Muscle of leg (tissue), 11 donors: ENCODE results near the gene ARMC12. TPM values are rescaled to one million over a fixed set of nuclear protein-coding genes. Genes with fewer than 3 reads are reported as not detected.

Experiments used
- DNase-seq: peaks from one replicate; pipeline ENCODE4 v3.0.0; 2013
- H3K27ac ChIP-seq: one replicate; pipeline ENCODE4 v1.5.1; 2013; ENCODE audit warnings: mild to moderate bottlenecking, low read length, control low read depth
- H3K27me3 ChIP-seq: one replicate; pipeline ENCODE4 v1.6.1; 2013; ENCODE audit warnings: low read length; ENCODE audit not compliant: control insufficient read depth, insufficient read depth
- H3K36me3 ChIP-seq: one replicate; pipeline ENCODE4 v1.6.1; 2013; ENCODE audit warnings: low read length; ENCODE audit not compliant: control insufficient read depth, insufficient read depth
- H3K4me1 ChIP-seq: one replicate; pipeline ENCODE4 v1.6.1; 2013; ENCODE audit warnings: low read length; ENCODE audit not compliant: control insufficient read depth, insufficient read depth
- H3K4me3 ChIP-seq: one replicate; pipeline ENCODE4 v1.5.1; 2013; ENCODE audit warnings: low read length, control low read depth
- H3K9me3 ChIP-seq: replicated peaks from 2 replicates; pipeline ENCODE4 v1.6.1; 2013; ENCODE audit warnings: low read depth, low read length; ENCODE audit not compliant: control insufficient read depth
- WGBS: methylation state at CpG from one replicate; pipeline ENCODE4 v1.1.5; 2013; ENCODE audit warnings: missing lambda C conversion rate; ENCODE audit not compliant: insufficient coverage; 5-methylcytosine and 5-hydroxymethylcytosine counted together
- polyA plus RNA-seq, 8 donors: library from polyadenylated mRNA; unstranded; fragments of 120-200 nt; gene quantifications; one replicate each; pipeline versions ENCODE4 v1.2.1 to v1.2.3, GENCODE V29; 2013; ENCODE audit warnings: inconsistent platforms in 1 of 8, low replicate concordance in 1 of 8; ENCODE audit not compliant: insufficient read length in 8 of 8, insufficient read depth in 1 of 8
- total RNA-seq: library from RNA; stranded (reverse); fragments of 120-200 nt; gene quantifications from one replicate; pipeline ENCODE4 v1.2.4, GENCODE V29; 2013

Gene ARMC12
- total and polyA plus RNA-seq, 9 donors = 0.57 to 1.2 (median 0.75) TPM

DNA sequence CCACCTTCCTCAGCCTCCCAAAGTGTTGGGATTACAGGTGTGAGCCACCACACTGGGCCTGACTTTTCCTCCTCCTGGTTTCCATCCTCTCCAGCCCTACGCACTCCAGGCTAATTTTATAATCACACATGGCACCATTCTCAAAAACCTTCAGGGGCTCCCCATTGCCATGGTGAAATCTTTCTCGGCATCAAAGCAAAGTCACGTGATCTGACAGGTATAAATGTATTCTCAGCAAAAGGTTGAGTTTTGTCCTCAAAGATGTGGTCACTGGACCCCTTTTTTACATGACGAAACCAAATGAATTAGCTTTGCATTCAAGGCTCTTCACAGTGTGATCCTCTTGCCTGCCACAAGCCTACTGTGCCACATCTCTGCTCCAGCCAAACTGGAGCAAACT is 15.5 kb downstream of the ARMC12 start:
- H3K27me3 ChIP-seq = no peaks in the 10 kb centered on the region
- no peak overlapping the region for H3K27ac ChIP-seq
- H3K4me1 ChIP-seq = no peaks in the 10 kb centered on the region
- 90% methylated on average over 2 of the region's 4 CpGs for WGBS
- no peaks in the 10 kb centered on the region for H3K9me3 ChIP-seq
- no peaks in the 10 kb centered on the region for H3K36me3 ChIP-seq
- H3K4me3 ChIP-seq = no peak overlapping the region
- no peak for DNase-seq

DNA sequence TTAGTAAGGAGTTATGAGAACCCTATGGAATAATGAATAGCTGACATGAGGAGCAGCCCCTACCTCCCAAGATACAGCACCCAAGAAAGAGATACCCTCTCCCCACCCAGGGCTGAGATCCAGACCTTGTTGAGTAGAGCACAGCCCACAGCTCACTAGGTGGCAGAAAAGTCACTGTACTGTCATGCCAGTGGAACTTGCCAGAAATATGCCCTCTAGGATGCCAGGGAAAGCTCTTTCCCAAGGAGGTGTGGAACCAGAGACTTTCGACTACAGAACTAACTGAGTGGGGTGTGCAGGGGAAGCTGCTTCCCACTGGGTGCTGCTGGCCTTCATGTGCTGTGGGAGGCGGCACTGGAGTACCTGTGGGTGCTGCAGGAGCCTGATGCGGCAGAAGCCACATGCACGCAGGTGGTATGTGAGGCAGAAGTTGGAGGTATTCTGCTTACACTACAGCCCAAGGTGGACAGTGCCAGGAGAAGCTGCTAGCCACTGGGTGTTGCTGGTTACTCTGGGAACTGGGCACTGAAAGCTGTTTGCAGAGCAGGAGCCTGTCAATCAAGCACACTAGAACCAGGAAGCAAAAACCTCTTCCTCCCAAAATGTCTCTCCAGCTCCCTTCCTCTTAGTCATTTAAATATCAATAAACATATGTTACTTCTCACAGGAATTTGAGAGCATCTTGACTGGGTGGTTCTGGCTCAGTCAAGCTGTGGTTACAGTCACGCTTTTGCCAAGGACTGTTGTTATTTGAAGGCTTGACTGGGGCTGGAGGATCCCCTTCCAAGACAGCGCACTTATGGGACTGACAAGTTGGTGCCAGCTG is 17.8 kb downstream of the ARMC12 start:
- Histone ChIP-seq H3K27me3 (no peaks in the 10 kb centered on the region), H3K4me3 (no peak overlapping the region), H3K27ac (no peak overlapping the region), H3K36me3 (no peaks in the 10 kb centered on the region), H3K4me1 (no peaks in the 10 kb centered on the region), H3K9me3 (no peaks in the 10 kb centered on the region)
- no peak for DNase-seq
- 67% methylated on average over 2 of the region's 6 CpGs for WGBS

DNA sequence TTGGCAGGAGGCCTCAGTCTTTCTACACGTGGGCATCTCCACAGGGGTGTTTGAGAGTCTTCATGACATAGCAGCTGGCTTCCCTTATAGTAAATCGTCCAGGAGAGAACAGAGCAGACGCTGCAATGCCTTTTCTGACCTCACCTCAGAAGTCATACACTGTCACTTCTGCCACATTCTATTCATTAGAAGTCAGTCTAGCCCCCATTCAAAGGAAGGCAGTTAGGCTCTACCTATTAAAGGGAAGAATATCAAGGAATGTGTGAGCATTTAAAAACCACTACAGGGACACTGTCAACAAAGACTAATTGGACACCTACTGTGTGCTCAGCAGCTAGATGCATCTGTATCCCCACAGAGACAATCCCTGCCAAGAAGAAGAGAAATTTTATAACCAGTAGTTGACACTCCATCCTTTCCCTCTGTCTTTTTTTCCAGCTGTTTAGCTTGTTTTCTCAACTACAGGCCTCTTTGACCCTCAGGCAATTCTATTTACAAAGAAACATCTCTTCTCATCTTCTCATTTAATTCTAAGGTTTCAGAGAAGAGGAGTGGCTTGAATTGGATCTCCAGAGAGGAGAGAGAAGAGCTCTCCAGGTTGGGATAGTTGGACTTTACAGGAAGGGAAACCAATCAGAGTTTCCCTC is 18.6 kb downstream of the ARMC12 start:
- WGBS = no CpG with 5 or more reads among the region's 3 CpGs
- H3K36me3 ChIP-seq = no peaks in the 10 kb centered on the region
- H3K4me1 ChIP-seq = no peaks in the 10 kb centered on the region
- DNase-seq = no peak
- no peak overlapping the region for H3K4me3 ChIP-seq
- no peaks in the 10 kb centered on the region for H3K27me3 ChIP-seq
- no peak overlapping the region for H3K27ac ChIP-seq
- H3K9me3 ChIP-seq = no peaks in the 10 kb centered on the region

DNA sequence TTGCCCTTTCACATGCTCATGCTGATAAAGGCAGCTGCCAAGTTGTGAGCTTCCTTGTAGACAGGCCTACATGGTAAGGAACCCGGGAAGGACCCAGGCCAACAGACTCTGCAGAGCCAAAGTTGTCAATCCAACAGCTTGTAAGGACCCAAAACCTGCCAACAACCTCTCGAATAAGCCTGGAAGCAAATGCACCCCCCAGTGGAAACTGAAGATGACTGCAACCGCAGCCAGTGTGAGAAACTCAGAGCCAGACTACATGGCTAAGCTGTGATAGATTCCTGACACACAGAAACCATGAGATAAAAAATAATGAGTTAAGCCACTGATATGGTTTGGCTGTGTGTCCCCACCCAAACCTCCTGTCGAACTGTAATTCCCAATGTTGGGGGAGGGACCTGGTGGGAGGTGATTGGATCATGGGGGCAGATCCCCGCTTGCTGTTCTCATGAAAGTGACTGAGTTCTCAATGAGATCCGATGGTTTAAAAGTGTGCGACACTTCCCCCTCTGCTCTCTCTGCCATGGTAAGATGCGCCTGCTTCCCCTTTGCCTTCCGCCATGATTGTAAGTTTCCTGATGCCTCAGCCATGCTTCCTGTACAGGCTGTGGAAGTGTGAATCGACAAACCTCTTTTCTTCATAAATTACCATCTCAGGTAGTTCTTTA is 20.8 kb downstream of the ARMC12 start:
- DNase-seq = no peak
- Histone ChIP-seq H3K4me1 (no peaks in the 10 kb centered on the region), H3K9me3 (no peaks in the 10 kb centered on the region), H3K27me3 (peaks cover 4% of the 10 kb centered on the region), H3K36me3 (no peaks in the 10 kb centered on the region), H3K27ac (no peak overlapping the region), H3K4me3 (no peak overlapping the region)
- 50% methylated on average over 3 of the region's 10 CpGs for WGBS

DNA sequence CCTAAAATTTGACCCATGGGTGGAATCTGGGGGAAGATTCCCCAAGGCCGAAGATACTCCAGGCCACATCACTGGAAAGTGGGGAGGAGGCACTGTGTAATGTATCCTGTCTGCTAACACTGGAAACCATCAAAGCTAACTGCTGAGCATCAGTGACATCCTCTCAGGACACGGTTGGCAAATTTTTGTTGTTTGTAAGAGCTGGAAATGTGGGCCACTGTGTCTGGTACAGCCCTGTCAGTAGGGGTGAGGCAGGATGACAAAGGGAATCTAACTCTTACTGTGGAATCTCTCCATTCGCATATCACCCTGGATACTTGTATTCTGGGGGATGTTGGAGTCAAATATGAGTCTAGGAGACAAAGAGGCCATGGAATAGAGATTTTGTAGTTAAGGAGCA is 22.6 kb downstream of the ARMC12 start:
- Histone ChIP-seq H3K9me3 (no peaks in the 10 kb centered on the region), H3K4me3 (no peak overlapping the region), H3K27me3 (peaks cover 12% of the 10 kb centered on the region), H3K27ac (no peak overlapping the region), H3K36me3 (no peaks in the 10 kb centered on the region), H3K4me1 (no peaks in the 10 kb centered on the region)
- 83% methylated on average over 1 of the region's 3 CpGs for WGBS
- DNase-seq = no peak

DNA sequence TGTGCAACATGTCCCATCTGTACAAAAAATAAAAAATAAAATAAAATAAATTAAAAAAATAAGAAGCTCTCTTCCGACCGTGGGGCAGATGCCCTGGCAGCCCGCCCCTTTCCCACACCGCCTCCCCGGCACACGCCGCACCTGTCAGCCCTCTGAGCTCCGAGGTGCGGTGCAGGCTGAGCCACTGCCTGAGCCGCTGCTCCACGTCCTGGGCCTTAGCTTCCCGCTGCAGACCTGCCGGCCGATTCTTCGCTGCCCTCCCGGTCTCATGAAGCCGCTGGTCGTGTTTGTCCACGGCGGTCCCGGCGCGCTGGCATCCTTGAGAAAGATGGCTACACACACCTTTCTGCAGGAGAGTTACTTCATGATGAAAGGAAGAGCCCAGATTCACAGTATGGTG is 28.9 kb downstream of the ARMC12 start:
- H3K4me3 ChIP-seq = no peak overlapping the region
- no peaks in the 10 kb centered on the region for H3K36me3 ChIP-seq
- no peaks in the 10 kb centered on the region for H3K9me3 ChIP-seq
- H3K27ac ChIP-seq = no peak overlapping the region
- no peak for DNase-seq
- H3K4me1 ChIP-seq = no peaks in the 10 kb centered on the region
- H3K27me3 ChIP-seq = peaks cover 28% of the 10 kb centered on the region
- WGBS = 86% methylated on average over 23 of the region's 23 CpGs

DNA sequence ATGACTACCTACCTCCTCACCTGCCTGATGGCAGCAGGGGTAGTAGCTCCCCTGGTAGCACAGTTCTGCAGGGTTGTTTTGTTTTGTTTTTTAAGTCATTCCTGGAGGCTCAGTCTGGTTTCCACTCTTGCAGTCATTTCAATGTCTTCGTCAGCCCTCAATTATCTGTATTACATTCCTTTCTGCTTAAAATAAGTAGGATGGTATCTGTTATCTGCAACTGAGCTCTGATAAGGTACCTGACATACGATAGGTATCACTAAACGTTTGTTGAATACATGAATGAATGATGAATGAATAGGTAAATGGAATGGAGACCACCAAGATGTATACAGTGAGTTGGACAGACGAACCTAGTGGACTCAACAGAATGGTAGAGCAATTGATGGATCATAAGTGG is 32.4 kb downstream of the ARMC12 start:
- Histone ChIP-seq H3K9me3 (no peaks in the 10 kb centered on the region), H3K36me3 (no peaks in the 10 kb centered on the region), H3K27ac (no peak overlapping the region), H3K4me1 (no peaks in the 10 kb centered on the region), H3K27me3 (peaks cover 20% of the 10 kb centered on the region), H3K4me3 (no peak overlapping the region)
- no peak for DNase-seq
- WGBS = 78% methylated on average over 2 of the region's 4 CpGs

DNA sequence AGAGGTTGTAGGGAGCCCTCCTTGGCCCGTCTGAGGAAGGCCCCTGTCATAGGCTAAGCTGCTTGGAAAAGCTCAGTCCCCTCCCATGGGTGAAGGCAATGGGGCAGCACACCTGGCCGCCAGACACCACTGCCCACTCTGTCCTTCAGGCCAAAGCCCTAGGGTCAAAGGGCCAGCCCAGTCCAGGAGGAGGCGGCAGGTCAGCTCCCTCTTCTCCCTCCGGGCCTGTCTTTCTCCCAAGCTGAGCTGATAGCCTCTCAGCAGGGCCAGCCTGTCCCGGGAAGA is 34.5 kb downstream of the ARMC12 start:
- peaks cover 9% of the 10 kb centered on the region for H3K27me3 ChIP-seq
- no peaks in the 10 kb centered on the region for H3K36me3 ChIP-seq
- WGBS = 44% methylated on average over 1 of the region's 5 CpGs
- H3K9me3 ChIP-seq = no peaks in the 10 kb centered on the region
- no peak overlapping the region for H3K27ac ChIP-seq
- H3K4me1 ChIP-seq = no peaks in the 10 kb centered on the region
- no peak for DNase-seq
- no peak overlapping the region for H3K4me3 ChIP-seq

DNA sequence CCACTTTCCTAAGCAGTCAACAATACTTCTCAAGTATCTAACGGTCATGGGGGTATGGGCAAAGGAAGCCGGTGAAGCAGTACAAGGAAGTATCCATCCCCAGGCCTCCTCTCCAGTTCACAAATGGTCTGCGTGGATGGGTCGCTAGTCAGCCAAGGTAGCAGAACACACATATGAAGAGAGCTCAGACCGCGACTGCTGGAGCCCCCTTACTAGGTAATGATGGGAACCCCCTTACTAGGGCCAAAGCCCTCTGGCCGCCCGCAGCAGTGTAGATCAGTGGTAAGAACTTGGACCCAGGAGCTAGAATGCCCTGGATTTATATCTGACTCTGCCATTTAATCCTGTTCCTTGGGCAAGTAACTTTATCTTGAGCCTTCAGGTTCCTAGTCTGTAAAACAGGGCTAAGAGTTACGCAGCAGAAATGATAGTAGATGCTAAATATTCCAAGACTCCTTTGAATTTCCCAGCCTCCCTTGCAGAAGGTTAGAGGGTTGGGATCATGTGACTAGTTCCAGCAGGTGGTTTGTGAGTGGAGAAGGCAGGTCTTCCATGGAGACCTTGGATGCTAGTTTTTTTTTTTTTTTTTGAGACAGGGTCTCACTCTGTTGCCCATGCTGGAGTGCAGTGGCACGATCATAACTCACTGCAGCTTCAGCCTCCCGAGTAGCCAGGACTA is 37.4 kb downstream of the ARMC12 start:
- Histone ChIP-seq H3K27me3 (peaks cover 20% of the 10 kb centered on the region), H3K4me1 (no peaks in the 10 kb centered on the region), H3K36me3 (no peaks in the 10 kb centered on the region), H3K4me3 (no peak overlapping the region), H3K27ac (no peak overlapping the region), H3K9me3 (no peaks in the 10 kb centered on the region)
- no peak for DNase-seq
- WGBS = 50% methylated on average over 2 of the region's 11 CpGs

DNA sequence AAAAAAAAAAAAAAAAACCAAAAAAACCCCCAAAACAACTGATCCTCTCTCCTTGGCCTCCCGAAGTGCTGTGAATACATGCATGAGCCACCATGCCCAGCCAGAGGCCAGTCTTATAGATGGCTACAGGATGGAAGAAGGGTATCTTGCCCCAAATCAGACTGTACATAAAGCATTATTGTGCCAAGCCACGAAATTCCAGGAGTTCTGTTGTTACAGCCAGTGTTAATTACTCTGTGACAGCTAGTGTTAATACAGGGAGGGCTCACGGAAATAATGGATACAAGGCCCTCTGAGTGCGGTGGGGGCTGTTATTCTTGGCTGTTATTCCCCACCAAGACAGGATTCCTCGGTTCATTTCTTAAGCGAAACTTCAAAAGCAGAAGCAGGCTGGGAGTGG is 38.2 kb downstream of the ARMC12 start:
- Histone ChIP-seq H3K27me3 (peaks cover 20% of the 10 kb centered on the region), H3K27ac (no peak overlapping the region), H3K4me1 (no peaks in the 10 kb centered on the region), H3K4me3 (no peak overlapping the region), H3K9me3 (no peaks in the 10 kb centered on the region), H3K36me3 (no peaks in the 10 kb centered on the region)
- WGBS = 78% methylated on average over 3 of the region's 6 CpGs
- DNase-seq = no peak
